ENCODE data around the gene PMVK.

The PMVK gene

DNA sequence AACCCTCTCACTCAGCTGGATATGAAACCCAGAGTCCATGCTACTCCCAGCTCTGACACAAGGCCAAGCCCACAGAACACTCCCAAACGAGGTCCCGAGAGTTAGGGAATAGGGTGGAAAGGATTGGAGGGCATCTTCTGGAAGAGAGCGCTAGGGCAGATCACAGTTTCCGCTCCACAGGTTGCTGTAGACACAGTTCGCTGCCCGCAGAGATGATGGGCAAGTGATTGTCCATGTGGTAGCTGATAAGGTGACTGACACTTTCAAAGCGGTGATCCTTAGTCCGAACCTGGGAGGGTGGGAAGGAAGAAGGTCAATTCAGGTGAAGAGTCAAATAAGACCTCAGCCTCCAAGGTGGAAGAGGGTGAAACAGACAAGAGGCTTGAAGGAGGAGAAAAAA, 27.1 kb upstream of the PMVK start:
- TF ChIP-seq POLR2AphosphoS5 (IDR thresholded peaks at IDR 0.05; ENCODE audit: low read depth, low read length) (no peak; the same call in 1 of the 2 replicates), TAF1 (IDR thresholded peaks at IDR 0.05; ENCODE audit: borderline replicate concordance, insufficient read depth, low read length) (no peak), SIN3A (IDR thresholded peaks at IDR 0.05; ENCODE audit: borderline replicate concordance, insufficient read depth, low read length) (no peak), FOXP2 (optimal IDR thresholded peaks at IDR 0.05; ENCODE audit: borderline replicate concordance, extremely low read depth, extremely low read length, insufficient read depth) (no peak)
- TF ChIP-seq, protein P1, sequence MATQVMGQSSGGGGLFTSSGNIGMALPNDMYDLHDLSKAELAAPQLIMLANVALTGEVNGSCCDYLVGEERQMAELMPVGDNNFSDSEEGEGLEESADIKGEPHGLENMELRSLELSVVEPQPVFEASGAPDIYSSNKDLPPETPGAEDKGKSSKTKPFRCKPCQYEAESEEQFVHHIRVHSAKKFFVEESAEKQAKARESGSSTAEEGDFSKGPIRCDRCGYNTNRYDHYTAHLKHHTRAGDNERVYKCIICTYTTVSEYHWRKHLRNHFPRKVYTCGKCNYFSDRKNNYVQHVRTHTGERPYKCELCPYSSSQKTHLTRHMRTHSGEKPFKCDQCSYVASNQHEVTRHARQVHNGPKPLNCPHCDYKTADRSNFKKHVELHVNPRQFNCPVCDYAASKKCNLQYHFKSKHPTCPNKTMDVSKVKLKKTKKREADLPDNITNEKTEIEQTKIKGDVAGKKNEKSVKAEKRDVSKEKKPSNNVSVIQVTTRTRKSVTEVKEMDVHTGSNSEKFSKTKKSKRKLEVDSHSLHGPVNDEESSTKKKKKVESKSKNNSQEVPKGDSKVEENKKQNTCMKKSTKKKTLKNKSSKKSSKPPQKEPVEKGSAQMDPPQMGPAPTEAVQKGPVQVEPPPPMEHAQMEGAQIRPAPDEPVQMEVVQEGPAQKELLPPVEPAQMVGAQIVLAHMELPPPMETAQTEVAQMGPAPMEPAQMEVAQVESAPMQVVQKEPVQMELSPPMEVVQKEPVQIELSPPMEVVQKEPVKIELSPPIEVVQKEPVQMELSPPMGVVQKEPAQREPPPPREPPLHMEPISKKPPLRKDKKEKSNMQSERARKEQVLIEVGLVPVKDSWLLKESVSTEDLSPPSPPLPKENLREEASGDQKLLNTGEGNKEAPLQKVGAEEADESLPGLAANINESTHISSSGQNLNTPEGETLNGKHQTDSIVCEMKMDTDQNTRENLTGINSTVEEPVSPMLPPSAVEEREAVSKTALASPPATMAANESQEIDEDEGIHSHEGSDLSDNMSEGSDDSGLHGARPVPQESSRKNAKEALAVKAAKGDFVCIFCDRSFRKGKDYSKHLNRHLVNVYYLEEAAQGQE (IDR thresholded peaks at IDR 0.05; ENCODE audit: insufficient read depth in 1 of 2, low read depth in 2 of 2, low read length in 2 of 2): no peak

DNA sequence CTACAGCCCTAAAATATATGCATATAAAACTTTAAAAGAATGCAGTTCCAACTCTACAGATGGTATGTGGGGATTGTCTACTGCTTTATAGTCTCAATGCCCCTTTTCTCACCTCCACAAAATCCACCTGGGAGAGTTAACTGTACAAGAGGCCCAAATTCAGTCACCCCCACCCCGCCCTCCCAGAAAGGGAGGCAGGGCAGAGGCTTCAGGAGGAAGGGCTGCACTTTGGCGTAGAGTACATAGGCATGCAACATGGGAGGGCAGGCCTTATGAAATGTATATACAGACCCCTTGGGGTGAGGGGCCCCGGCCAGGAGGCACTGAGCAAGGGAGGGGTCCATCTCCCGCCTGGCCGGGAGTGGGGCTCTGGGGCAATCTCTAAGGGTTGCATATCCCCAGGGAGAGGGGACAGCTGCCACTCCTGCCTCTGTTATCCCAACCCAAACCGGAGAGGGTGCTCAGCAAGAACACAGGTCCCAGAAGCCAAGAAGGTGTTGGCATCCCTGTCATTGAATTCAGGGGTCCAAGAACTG, 26.3 kb upstream of the PMVK start:
- TF ChIP-seq POLR2AphosphoS5 (IDR thresholded peaks at IDR 0.05; ENCODE audit: low read depth, low read length) (no peak), SIN3A (IDR thresholded peaks at IDR 0.05; ENCODE audit: borderline replicate concordance, insufficient read depth, low read length) (no peak), FOXP2 (optimal IDR thresholded peaks at IDR 0.05; ENCODE audit: borderline replicate concordance, extremely low read depth, extremely low read length, insufficient read depth) (no peak), TAF1 (IDR thresholded peaks at IDR 0.05; ENCODE audit: borderline replicate concordance, insufficient read depth, low read length) (no peak)
- TF ChIP-seq, protein P1 (IDR thresholded peaks at IDR 0.05; ENCODE audit: insufficient read depth in 1 of 2, low read depth in 2 of 2, low read length in 2 of 2): no peak

DNA sequence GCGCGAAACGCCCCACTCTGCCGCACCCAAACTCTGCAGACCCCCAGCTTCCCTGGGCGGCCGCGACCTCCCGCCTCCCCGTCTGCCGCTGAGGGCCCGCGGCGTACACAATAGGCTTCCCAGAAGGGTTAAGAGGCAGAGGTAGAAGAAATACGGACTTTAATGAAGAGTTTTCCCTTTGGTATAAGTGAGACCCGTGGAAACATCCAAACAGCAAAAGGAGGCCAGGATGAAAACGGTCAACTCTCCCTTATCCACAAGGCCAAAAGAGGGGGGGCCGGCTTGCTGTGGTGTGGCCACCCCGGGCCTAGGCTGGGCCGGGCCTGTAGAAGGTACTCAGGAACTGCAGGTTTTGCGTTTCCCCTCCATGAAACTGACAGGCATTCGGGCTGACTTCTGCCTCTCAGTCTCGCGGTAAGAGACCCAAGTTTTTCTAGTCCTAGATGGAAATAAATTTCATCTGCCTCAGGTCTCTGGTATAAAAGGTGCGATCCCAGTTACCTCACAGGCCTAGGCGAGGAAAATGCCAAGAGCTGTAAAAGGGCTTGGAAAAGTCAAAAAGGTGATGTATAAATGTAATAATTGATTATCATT, 25.7 kb upstream of the PMVK start:
- 0 out of 2 replicates have a peak, but pooled peaks have one; percentile 6 for TF ChIP-seq POLR2AphosphoS5 (IDR thresholded peaks at IDR 0.05; ENCODE audit: low read depth, low read length)
- TF ChIP-seq, protein P1 (IDR thresholded peaks at IDR 0.05; ENCODE audit: insufficient read depth in 1 of 2, low read depth in 2 of 2, low read length in 2 of 2): no peak

DNA sequence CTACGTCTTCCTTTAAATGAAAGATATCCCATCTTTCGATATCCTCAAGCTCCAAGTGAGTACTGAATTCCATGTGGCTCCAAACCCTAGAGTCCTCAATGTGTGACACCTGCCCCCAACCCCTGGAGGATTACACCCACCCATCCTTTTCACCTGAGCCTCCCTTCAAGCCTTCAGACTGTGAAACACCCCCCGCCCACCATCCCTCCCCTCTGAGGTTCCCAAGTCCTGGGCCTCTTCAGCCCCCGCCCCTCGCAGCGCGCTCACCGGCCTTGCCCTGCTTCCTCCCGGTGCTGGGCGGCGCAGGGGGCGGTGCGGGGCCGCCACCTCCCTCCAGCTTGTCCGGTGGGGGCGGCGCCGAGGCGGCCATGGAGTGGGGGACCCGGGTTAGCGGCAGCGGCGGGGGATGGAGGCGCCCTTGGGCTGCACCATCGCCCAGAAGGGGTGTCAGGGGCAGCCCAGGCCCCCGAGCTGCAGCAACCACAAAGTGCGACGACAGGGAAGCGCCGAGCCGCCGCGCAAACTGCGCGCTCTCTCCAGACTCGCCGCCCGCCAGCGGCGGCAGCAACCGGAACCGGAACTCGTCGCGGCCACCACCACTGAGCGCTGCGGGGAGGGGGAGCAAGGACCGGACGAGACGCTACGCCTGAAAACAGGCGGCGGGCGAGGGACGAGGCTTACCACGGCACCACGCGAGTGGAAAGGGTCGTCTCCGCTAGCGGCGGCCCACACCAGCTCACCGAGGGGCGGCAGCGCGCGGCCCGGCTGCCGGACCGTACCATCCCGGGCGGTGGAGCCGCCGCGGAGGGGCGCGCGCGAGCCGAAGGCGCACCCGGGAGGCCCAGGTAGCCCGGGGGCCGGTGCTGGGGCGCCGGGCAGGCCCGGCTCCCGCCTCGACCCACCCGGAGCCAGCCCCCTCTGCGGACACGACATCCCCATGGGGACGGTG, 25.0 kb upstream of the PMVK start, which contains the start of gene PYGO2:
Gene PYGO2 (minus strand): TSS at position 576 of the 949 bp plus-strand sequence. CDS start 206 bp downstream, at position 370.
- TF ChIP-seq POLR2AphosphoS5 (IDR thresholded peaks at IDR 0.05; ENCODE audit: low read depth, low read length) (peak; percentile 90; the same call in 1 of the 2 replicates), FOXP2 (optimal IDR thresholded peaks at IDR 0.05; ENCODE audit: borderline replicate concordance, extremely low read depth, extremely low read length, insufficient read depth) (no peak), SIN3A (IDR thresholded peaks at IDR 0.05; ENCODE audit: borderline replicate concordance, insufficient read depth, low read length) (peak; percentile 18; the same call in 1 of the 2 replicates), TAF1 (IDR thresholded peaks at IDR 0.05; ENCODE audit: borderline replicate concordance, insufficient read depth, low read length) (peak; percentile 86)
- TF ChIP-seq, protein P1 (IDR thresholded peaks at IDR 0.05; ENCODE audit: insufficient read depth in 1 of 2, low read depth in 2 of 2, low read length in 2 of 2): peak in 1 of 2 experiments; percentile 24; a peak in 1 of 4 replicates

All from PFSK-1 (cell line).